Measurements from ENCODE around the gene DEF6. TPM values are rescaled to one million over a fixed set of nuclear protein-coding genes. Genes with fewer than 3 reads are reported as not detected.

Gene DEF6
- total RNA-seq, 1 experiment from 2014 or later, result 5.7 TPM

- Mint-ChIP-seq H3K4me1 (ENCODE audit: low read depth, unreplicated experiment) (no peaks in the 10 kb centered on the region), H3K27ac (ENCODE audit: unreplicated experiment) (no peak overlapping the region), H3K27me3 (ENCODE audit: insufficient read depth, unreplicated experiment) (no peaks in the 10 kb centered on the region), H3K9me3 (ENCODE audit: unreplicated experiment) (no peaks in the 10 kb centered on the region), H3K36me3 (ENCODE audit: insufficient read depth, unreplicated experiment) (no peaks in the 10 kb centered on the region), H3K4me3 (ENCODE audit: unreplicated experiment) (no peak overlapping the region)
- TF ChIP-seq, protein P1, sequence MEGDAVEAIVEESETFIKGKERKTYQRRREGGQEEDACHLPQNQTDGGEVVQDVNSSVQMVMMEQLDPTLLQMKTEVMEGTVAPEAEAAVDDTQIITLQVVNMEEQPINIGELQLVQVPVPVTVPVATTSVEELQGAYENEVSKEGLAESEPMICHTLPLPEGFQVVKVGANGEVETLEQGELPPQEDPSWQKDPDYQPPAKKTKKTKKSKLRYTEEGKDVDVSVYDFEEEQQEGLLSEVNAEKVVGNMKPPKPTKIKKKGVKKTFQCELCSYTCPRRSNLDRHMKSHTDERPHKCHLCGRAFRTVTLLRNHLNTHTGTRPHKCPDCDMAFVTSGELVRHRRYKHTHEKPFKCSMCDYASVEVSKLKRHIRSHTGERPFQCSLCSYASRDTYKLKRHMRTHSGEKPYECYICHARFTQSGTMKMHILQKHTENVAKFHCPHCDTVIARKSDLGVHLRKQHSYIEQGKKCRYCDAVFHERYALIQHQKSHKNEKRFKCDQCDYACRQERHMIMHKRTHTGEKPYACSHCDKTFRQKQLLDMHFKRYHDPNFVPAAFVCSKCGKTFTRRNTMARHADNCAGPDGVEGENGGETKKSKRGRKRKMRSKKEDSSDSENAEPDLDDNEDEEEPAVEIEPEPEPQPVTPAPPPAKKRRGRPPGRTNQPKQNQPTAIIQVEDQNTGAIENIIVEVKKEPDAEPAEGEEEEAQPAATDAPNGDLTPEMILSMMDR (IDR thresholded peaks at IDR 0.05; ENCODE audit: insufficient read depth in 1 of 2, low read depth in 1 of 2, low read length in 1 of 2, severe bottlenecking in 1 of 2, unreplicated experiment in 1 of 2), result no peak
- no peaks in the 10 kb centered on the region for H3K27me3 ChIP-seq (replicated peaks; ENCODE audit: control insufficient read depth, insufficient read depth, low read length)
- no peak overlapping the region for H3K4me3 ChIP-seq (ENCODE audit: low read depth, low read length)
- CTCF ChIA-PET, result interaction anchor here (0.6 kb wide), 2 partner anchors 14 to 574 kb away, joined by 5 to 6 read pairs; no protein-coding TSS in a partner anchor
- no peaks in the 10 kb centered on the region for H3K36me3 ChIP-seq (ENCODE audit: control insufficient read depth, insufficient read depth, low read length)
- peaks cover 14% of the 10 kb centered on the region for H3K4me1 ChIP-seq
- POLR2A ChIA-PET, result no interaction called here
- BruUV-seq (replicated peaks), result no TSS peak
- H3K9me3 ChIP-seq, result no peaks in the 10 kb centered on the region
- DNase-seq, result no peak
- intact Hi-C loops (cut with micrococcal nuclease; ENCODE audit: unreplicated experiment), result no loop called here
Observed at GRCh38 chr6:35365594-35366203, 68.1 kb downstream of the DEF6 start.

- H3K4me3 ChIP-seq (ENCODE audit: low read depth, low read length), result no peak overlapping the region
- H3K9me3 Mint-ChIP-seq (ENCODE audit: unreplicated experiment), result no peaks in the 10 kb centered on the region
- DNase-seq, result no peak
- TF ChIP-seq, protein P1 (IDR thresholded peaks at IDR 0.05; ENCODE audit: insufficient read depth in 1 of 2, low read depth in 1 of 2, low read length in 1 of 2, severe bottlenecking in 1 of 2, unreplicated experiment in 1 of 2), result no peak
- no peaks in the 10 kb centered on the region for H3K36me3 Mint-ChIP-seq (ENCODE audit: insufficient read depth, unreplicated experiment)
- H3K36me3 ChIP-seq (ENCODE audit: control insufficient read depth, insufficient read depth, low read length), result no peaks in the 10 kb centered on the region
- no TSS peak for BruUV-seq (replicated peaks)
- peaks cover 13% of the 10 kb centered on the region for H3K4me1 ChIP-seq
- CTCF ChIA-PET, result no interaction called here
- no peaks in the 10 kb centered on the region for H3K27me3 ChIP-seq (replicated peaks; ENCODE audit: control insufficient read depth, insufficient read depth, low read length)
- H3K27me3 Mint-ChIP-seq (ENCODE audit: insufficient read depth, unreplicated experiment), result no peaks in the 10 kb centered on the region
- no peak overlapping the region for H3K4me3 Mint-ChIP-seq (ENCODE audit: unreplicated experiment)
- POLR2A ChIA-PET, result no interaction called here
- H3K27ac Mint-ChIP-seq (ENCODE audit: unreplicated experiment), result no peak overlapping the region
- intact Hi-C loops (cut with micrococcal nuclease; ENCODE audit: unreplicated experiment), result no loop called here
- no peaks in the 10 kb centered on the region for H3K9me3 ChIP-seq
- peaks cover 4% of the 10 kb centered on the region for H3K4me1 Mint-ChIP-seq (ENCODE audit: low read depth, unreplicated experiment)
Observed at GRCh38 chr6:35366204-35366596, 68.6 kb downstream of the DEF6 start.

DNA sequence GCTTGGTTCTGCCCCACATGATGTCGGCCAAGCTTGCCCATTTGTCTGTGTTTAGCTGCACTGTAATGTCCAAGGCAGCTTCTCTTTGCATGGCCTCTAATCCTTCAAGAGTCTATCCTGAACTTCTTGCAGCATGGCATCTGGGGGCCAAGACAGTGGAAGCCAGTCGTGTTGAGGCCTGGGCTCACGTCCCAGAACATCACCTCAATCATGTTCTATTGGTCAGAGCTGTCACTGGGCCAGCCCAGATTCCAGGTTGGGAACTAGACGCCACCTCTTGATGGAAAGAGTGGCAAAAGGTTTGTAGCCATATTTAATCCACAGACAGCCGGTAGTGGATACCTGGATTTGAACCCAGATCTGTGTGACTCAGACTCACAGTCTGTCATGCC lies 70.0 kb downstream of the DEF6 start:
- ChIA-PET CTCF (no interaction called here), POLR2A (no interaction called here)
- H3K36me3 Mint-ChIP-seq (ENCODE audit: insufficient read depth, unreplicated experiment), result no peaks in the 10 kb centered on the region
- no peak overlapping the region for H3K4me3 Mint-ChIP-seq (ENCODE audit: unreplicated experiment)
- Histone ChIP-seq H3K36me3 (ENCODE audit: control insufficient read depth, insufficient read depth, low read length) (no peaks in the 10 kb centered on the region), H3K9me3 (no peaks in the 10 kb centered on the region), H3K27me3 (replicated peaks; ENCODE audit: control insufficient read depth, insufficient read depth, low read length) (no peaks in the 10 kb centered on the region), H3K4me1 (peaks cover 19% of the 10 kb centered on the region), H3K4me3 (ENCODE audit: low read depth, low read length) (no peak overlapping the region)
- TF ChIP-seq, protein P1 (IDR thresholded peaks at IDR 0.05; ENCODE audit: insufficient read depth in 1 of 2, low read depth in 1 of 2, low read length in 1 of 2, severe bottlenecking in 1 of 2, unreplicated experiment in 1 of 2), result no peak
- H3K27me3 Mint-ChIP-seq (ENCODE audit: insufficient read depth, unreplicated experiment), result no peaks in the 10 kb centered on the region
- intact Hi-C loops (cut with micrococcal nuclease; ENCODE audit: unreplicated experiment), result no loop called here
- peaks cover 11% of the 10 kb centered on the region for H3K4me1 Mint-ChIP-seq (ENCODE audit: low read depth, unreplicated experiment)
- H3K27ac Mint-ChIP-seq (ENCODE audit: unreplicated experiment), result no peak overlapping the region
- BruUV-seq (replicated peaks), result no TSS peak
- DNase-seq, result no peak
- H3K9me3 Mint-ChIP-seq (ENCODE audit: unreplicated experiment), result no peaks in the 10 kb centered on the region
